Uterus (tissue), 4 donors: ENCODE measurements around the gene GNAL. TPM values are rescaled to one million over a fixed set of nuclear protein-coding genes. Genes with fewer than 3 reads are reported as not detected.

ENCODE experiments used
- DNase-seq, 2 donors: peaks; one replicate each; pipeline ENCODE4 v3.0.0-alpha.2; 2019 to 2020
- H3K27ac ChIP-seq, 2 donors: fragments of 200-600 bp; sonication (generic); 1 replicate in 1 of 2; 2 replicates in 1 of 2; pipeline ENCODE4 v1.5.1; 2016 to 2018
- H3K27me3 ChIP-seq, 2 donors: fragments of 200-600 bp; sonication (generic); one replicate each; pipeline ENCODE4 v1.5.1; 2018 to 2019; ENCODE audit warnings: control low read depth in 1 of 2
- H3K36me3 ChIP-seq, 2 donors: fragments of 200-600 bp; sonication (generic); one replicate each; pipeline ENCODE4 v1.5.1; 2019; ENCODE audit warnings: control low read depth in 1 of 2
- H3K4me1 ChIP-seq, 2 donors: fragments of 200-600 bp; sonication (generic); one replicate each; pipeline ENCODE4 v1.5.1; 2018 to 2019; ENCODE audit warnings: control low read depth in 1 of 2
- H3K4me3 ChIP-seq, 2 donors: fragments of 200-600 bp; sonication (generic); 1 replicate in 1 of 2; 2 replicates in 1 of 2; pipeline ENCODE4 v1.5.1; 2018 to 2019; ENCODE audit warnings: mild to moderate bottlenecking in 1 of 2
- H3K9me3 ChIP-seq, 2 donors: fragments of 200-600 bp; sonication (generic); one replicate each; pipeline ENCODE4 v1.5.1; 2019; ENCODE audit warnings: control low read depth in 1 of 2
- CTCF ChIP-seq, 4 experiments: fragments of 200-600 bp in 2 of 4; fragments of 450-650 bp in 2 of 4; sonication (generic) in 2 of 4; IDR thresholded peaks; one replicate each; pipeline ENCODE4 v1.5.1; 2016 to 2019; ENCODE audit warnings: antibody characterized with exemption in 4 of 4, mild to moderate bottlenecking in 2 of 4, moderate library complexity in 1 of 4
- POLR2A ChIP-seq, 2 donors: fragments of 450-650 bp; IDR thresholded peaks; one replicate each; pipeline ENCODE4 v1.6.1; 2016; ENCODE audit warnings: antibody characterized with exemption in 2 of 2, mild to moderate bottlenecking in 1 of 2, moderate library complexity in 1 of 2
- intact Hi-C: fragments of 100-400 bp; cut with DNase I; formaldehyde crosslinking; loops from one replicate; pipeline ENCODE4 v1.15.1; 2023; ENCODE audit warnings: low total_unique reads
- total RNA-seq, 4 donors: library from RNA; depleted of rRNA in 3 of 4; stranded (reverse); fragments of >200 nt in 3 of 4; gene quantifications; one replicate each; pipeline versions ENCODE4 v1.1.0 to v1.2.4, GENCODE V29; 2014 to 2023
- donor health status: DM: yes; HTN: yes; CAD: no.

The GNAL gene
- total RNA-seq, 4 donors from 2014 or later: 4.6 to 20.2 (median 13.8) TPM

- no peaks in the 10 kb centered on the region for H3K9me3 ChIP-seq
- no peak for DNase-seq
- no peak overlapping the region for H3K4me3 ChIP-seq
- no peak overlapping the region for H3K27ac ChIP-seq
- H3K4me1 ChIP-seq: peaks cover 0 to 5% of the 10 kb centered on the region in 2 donors
- intact Hi-C loops: no loop called here
- H3K27me3 ChIP-seq: no peaks in the 10 kb centered on the region
- TF ChIP-seq CTCF (IDR thresholded peaks at IDR 0.05): no peak
- no peak for TF ChIP-seq POLR2A (IDR thresholded peaks at IDR 0.05)
- H3K36me3 ChIP-seq: no peaks in the 10 kb centered on the region
Measured at GRCh38 chr18:11905613-11906012, 216.5 kb downstream of the GNAL start.

- TF ChIP-seq CTCF (IDR thresholded peaks at IDR 0.05): no peak
- TF ChIP-seq POLR2A (IDR thresholded peaks at IDR 0.05): no peak
- Histone ChIP-seq H3K9me3 (no peaks in the 10 kb centered on the region), H3K36me3 (no peaks in the 10 kb centered on the region), H3K27ac (no peak overlapping the region), H3K27me3 (no peaks in the 10 kb centered on the region), H3K4me3 (no peak overlapping the region), H3K4me1 (peaks cover 0 to 5% of the 10 kb centered on the region in 2 donors)
- intact Hi-C loops: no loop called here
- DNase-seq: no peak
Measured at GRCh38 chr18:11906176-11906575, 217.1 kb downstream of the GNAL start.

- TF ChIP-seq POLR2A (IDR thresholded peaks at IDR 0.05): no peak
- TF ChIP-seq CTCF (IDR thresholded peaks at IDR 0.05): no peak
- no peak for DNase-seq
- no peaks in the 10 kb centered on the region for H3K36me3 ChIP-seq
- intact Hi-C loops: no loop called here
- peaks cover 0 to 5% of the 10 kb centered on the region in 2 donors for H3K4me1 ChIP-seq
- H3K4me3 ChIP-seq: peak overlapping the region; percentile 80 to 85
- H3K9me3 ChIP-seq: no peaks in the 10 kb centered on the region
- no peaks in the 10 kb centered on the region for H3K27me3 ChIP-seq
- peak overlapping the region; percentile 96 to 99 for H3K27ac ChIP-seq
Measured at GRCh38 chr18:11906926-11907874, 218.1 kb downstream of the GNAL start.

- peak within 1 kb of the TSS; percentile 96 to 99 for H3K27ac ChIP-seq
- TF ChIP-seq POLR2A (IDR thresholded peaks at IDR 0.05) (peak; percentile 84 to 85), CTCF (IDR thresholded peaks at IDR 0.05) (no peak)
- DNase-seq: peak; percentile 81 to 85
- H3K4me1 ChIP-seq: peaks cover 0 to 5% of the 10 kb centered on the region in 2 donors
- intact Hi-C loops: no loop called here
- H3K27me3 ChIP-seq: no peaks in the 10 kb centered on the region
- no peaks in the 10 kb centered on the region for H3K9me3 ChIP-seq
- no peaks in the 10 kb centered on the region for H3K36me3 ChIP-seq
- peak within 1 kb of the TSS; percentile 80 to 85 for H3K4me3 ChIP-seq
Measured at GRCh38 chr18:11908182-11909060, 219.4 kb downstream of the GNAL start, which contains the start of gene MPPE1. Gene MPPE1 (minus strand): TSS chr18:11908317. CDS start chr18:11897264, 11,053 bp downstream.
